SK-N-SH treated with all-trans-retinoic acid at 6 μM for 48 hours (cell line): Measurements from ENCODE around the gene INPP4B.

ENCODE experiments used
- ATAC-seq: fragments of 200-7000 bp; cut with Tn5 transposase; 3 replicates; pipeline ENCODE4 v1.9.1; 2020; ENCODE audit warnings: mild to moderate bottlenecking, moderate library complexity
- ARNTL ChIP-seq: fragments of 450-650 bp; formaldehyde crosslinking; IDR thresholded peaks from 2 replicates; pipeline ENCODE4 v1.5.0; 2020; ENCODE audit warnings: low read depth, mild to moderate bottlenecking, moderate library complexity, borderline replicate concordance
- BACH2 ChIP-seq: fragments of 250-450 bp; sonication (Bioruptor Pico); IDR thresholded peaks from 2 replicates; pipeline ENCODE4 v1.9.0; 2021; ENCODE audit warnings: mild to moderate bottlenecking, borderline replicate concordance
- CSDC2 ChIP-seq: fragments of 250-450 bp; sonication (Bioruptor Pico); IDR thresholded peaks from 2 replicates; pipeline ENCODE4 v1.5.0; 2020; ENCODE audit warnings: mild to moderate bottlenecking, moderate library complexity
- CSRNP3 ChIP-seq: fragments of 250-450 bp; sonication (Bioruptor Pico); IDR thresholded peaks from 2 replicates; pipeline ENCODE4 v1.5.1; 2021; ENCODE audit warnings: mild to moderate bottlenecking, moderate library complexity
- ESRRG ChIP-seq: fragments of 250-450 bp; sonication (Bioruptor Pico); IDR thresholded peaks from 2 replicates; pipeline ENCODE4 v1.6.1; 2021; ENCODE audit warnings: mild to moderate bottlenecking
- GLIS3 ChIP-seq: fragments of 250-450 bp; sonication (Bioruptor Pico); IDR thresholded peaks from 2 replicates; pipeline ENCODE4 v1.5.0; 2020; ENCODE audit warnings: mild to moderate bottlenecking, moderate library complexity
- ISL1 ChIP-seq: fragments of 250-450 bp; sonication (Bioruptor Pico); IDR thresholded peaks from 2 replicates; pipeline ENCODE4 v2.1.2; 2022; ENCODE audit warnings: mild to moderate bottlenecking, moderate library complexity
- OSR1 ChIP-seq: fragments of 250-450 bp; sonication (Bioruptor Pico); IDR thresholded peaks from 2 replicates; pipeline ENCODE4 v1.8.0; 2022; ENCODE audit warnings: moderate library complexity, mild to moderate bottlenecking, inconsistent platforms
- PATZ1 ChIP-seq: fragments of 250-450 bp; sonication (Bioruptor Pico); IDR thresholded peaks from 2 replicates; pipeline ENCODE4 v1.8.0; 2020; ENCODE audit warnings: mild to moderate bottlenecking, moderate library complexity, borderline replicate concordance
- POU6F1 ChIP-seq: fragments of 250-450 bp; sonication (Bioruptor Pico); IDR thresholded peaks from 2 replicates; pipeline ENCODE4 v1.8.0; 2021; ENCODE audit warnings: low read depth, mild to moderate bottlenecking, moderate library complexity, borderline replicate concordance
- RARB ChIP-seq: fragments of 250-450 bp; sonication (Bioruptor Pico); IDR thresholded peaks from 2 replicates; pipeline ENCODE4 v1.8.0; 2021; ENCODE audit warnings: mild to moderate bottlenecking, moderate library complexity
- SNAI2 ChIP-seq: fragments of 250-450 bp; sonication (Bioruptor Pico); IDR thresholded peaks from 2 replicates; pipeline ENCODE4 v1.5.0; 2020; ENCODE audit warnings: mild to moderate bottlenecking, moderate library complexity
- TCF4 ChIP-seq: fragments of 250-450 bp; sonication (Bioruptor Pico); IDR thresholded peaks from 2 replicates; pipeline ENCODE4 v1.8.0; 2021; ENCODE audit warnings: mild to moderate bottlenecking, moderate library complexity, borderline replicate concordance
- TOX ChIP-seq: fragments of 250-450 bp; sonication (Bioruptor Pico); IDR thresholded peaks from 2 replicates; pipeline ENCODE4 v1.8.0; 2021; ENCODE audit warnings: mild to moderate bottlenecking, moderate library complexity, borderline replicate concordance
- ZC3H10 ChIP-seq: fragments of 250-450 bp; sonication (Bioruptor Pico); IDR thresholded peaks from 2 replicates; pipeline ENCODE4 v1.5.1; 2021; ENCODE audit warnings: mild to moderate bottlenecking, moderate library complexity
- ZFP3 ChIP-seq: fragments of 250-450 bp; sonication (Bioruptor Pico); IDR thresholded peaks from 2 replicates; pipeline ENCODE4 v1.5.0; 2020; ENCODE audit warnings: mild to moderate bottlenecking, moderate library complexity
- ZNF565 ChIP-seq: fragments of 450-650 bp; formaldehyde crosslinking; conservative IDR thresholded peaks from 2 replicates; pipeline ENCODE4 v1.5.0; 2020; ENCODE audit warnings: low read depth, mild to moderate bottlenecking, moderate library complexity
- ZNF70 ChIP-seq: fragments of 450-650 bp; formaldehyde crosslinking; IDR thresholded peaks from 2 replicates; pipeline ENCODE4 v1.5.0; 2020; ENCODE audit warnings: mild to moderate bottlenecking, moderate library complexity
- ZNF8 ChIP-seq: fragments of 450-650 bp; formaldehyde crosslinking; IDR thresholded peaks from 2 replicates; pipeline ENCODE4 v1.5.0; 2020; ENCODE audit warnings: mild to moderate bottlenecking, moderate library complexity
- TF ChIP-seq, protein P1 (sequence below): fragments of 250-450 bp; sonication (Bioruptor Pico); IDR thresholded peaks from 2 replicates; pipeline ENCODE4 v1.5.1; 2020; ENCODE audit warnings: low read depth, mild to moderate bottlenecking, moderate library complexity
- TF ChIP-seq, protein P2 (sequence below): fragments of 250-450 bp; sonication (Bioruptor Pico); IDR thresholded peaks from 2 replicates; pipeline ENCODE4 v1.5.0; 2020; ENCODE audit warnings: mild to moderate bottlenecking, moderate library complexity

Gene INPP4B

DNA sequence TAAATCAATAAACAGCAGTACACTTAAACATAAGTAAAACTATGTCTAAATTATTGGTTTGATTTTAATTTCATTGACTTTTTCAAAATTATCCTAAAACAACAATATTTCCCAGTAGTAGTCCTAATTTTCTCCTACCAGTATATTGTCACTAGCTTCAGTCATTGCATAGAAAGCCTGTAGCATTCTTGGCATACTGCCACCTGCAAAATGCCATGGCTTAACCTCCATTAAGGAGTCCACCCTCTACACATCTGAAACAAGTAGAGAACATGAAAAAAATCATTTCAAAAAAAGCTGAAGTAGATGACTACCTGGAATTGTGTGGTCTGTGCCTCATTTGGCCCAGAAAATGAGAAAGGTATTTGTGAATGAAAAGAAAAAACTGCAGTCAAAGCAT is 348.5 kb downstream of the INPP4B start:
- no peak for ATAC-seq
- TF ChIP-seq, protein P1, sequence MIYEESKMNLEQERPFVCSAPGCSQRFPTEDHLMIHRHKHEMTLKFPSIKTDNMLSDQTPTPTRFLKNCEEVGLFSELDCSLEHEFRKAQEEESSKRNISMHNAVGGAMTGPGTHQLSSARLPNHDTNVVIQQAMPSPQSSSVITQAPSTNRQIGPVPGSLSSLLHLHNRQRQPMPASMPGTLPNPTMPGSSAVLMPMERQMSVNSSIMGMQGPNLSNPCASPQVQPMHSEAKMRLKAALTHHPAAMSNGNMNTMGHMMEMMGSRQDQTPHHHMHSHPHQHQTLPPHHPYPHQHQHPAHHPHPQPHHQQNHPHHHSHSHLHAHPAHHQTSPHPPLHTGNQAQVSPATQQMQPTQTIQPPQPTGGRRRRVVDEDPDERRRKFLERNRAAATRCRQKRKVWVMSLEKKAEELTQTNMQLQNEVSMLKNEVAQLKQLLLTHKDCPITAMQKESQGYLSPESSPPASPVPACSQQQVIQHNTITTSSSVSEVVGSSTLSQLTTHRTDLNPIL (CRISPR knock-in tag) = no peak
- no peak for TF ChIP-seq OSR1
- TF ChIP-seq RARB (CRISPR knock-in tag) = no peak
- TF ChIP-seq BACH2 (CRISPR knock-in tag) = no peak
- TF ChIP-seq ZNF8 = no peak
- no peak for TF ChIP-seq TCF4 (CRISPR knock-in tag)
- TF ChIP-seq POU6F1 (CRISPR knock-in tag) = no peak
- no peak for TF ChIP-seq SNAI2 (CRISPR knock-in tag)
- TF ChIP-seq ZNF70 = no peak
- no peak for TF ChIP-seq CSRNP3 (CRISPR knock-in tag)
- no peak for TF ChIP-seq ISL1 (CRISPR knock-in tag)
- TF ChIP-seq, protein P2, sequence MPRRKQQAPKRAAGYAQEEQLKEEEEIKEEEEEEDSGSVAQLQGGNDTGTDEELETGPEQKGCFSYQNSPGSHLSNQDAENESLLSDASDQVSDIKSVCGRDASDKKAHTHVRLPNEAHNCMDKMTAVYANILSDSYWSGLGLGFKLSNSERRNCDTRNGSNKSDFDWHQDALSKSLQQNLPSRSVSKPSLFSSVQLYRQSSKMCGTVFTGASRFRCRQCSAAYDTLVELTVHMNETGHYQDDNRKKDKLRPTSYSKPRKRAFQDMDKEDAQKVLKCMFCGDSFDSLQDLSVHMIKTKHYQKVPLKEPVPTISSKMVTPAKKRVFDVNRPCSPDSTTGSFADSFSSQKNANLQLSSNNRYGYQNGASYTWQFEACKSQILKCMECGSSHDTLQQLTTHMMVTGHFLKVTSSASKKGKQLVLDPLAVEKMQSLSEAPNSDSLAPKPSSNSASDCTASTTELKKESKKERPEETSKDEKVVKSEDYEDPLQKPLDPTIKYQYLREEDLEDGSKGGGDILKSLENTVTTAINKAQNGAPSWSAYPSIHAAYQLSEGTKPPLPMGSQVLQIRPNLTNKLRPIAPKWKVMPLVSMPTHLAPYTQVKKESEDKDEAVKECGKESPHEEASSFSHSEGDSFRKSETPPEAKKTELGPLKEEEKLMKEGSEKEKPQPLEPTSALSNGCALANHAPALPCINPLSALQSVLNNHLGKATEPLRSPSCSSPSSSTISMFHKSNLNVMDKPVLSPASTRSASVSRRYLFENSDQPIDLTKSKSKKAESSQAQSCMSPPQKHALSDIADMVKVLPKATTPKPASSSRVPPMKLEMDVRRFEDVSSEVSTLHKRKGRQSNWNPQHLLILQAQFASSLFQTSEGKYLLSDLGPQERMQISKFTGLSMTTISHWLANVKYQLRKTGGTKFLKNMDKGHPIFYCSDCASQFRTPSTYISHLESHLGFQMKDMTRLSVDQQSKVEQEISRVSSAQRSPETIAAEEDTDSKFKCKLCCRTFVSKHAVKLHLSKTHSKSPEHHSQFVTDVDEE (CRISPR knock-in tag) = no peak
- TF ChIP-seq ARNTL = no peak

- TF ChIP-seq PATZ1 (no peak), SNAI2 (CRISPR knock-in tag) (no peak)
- no peak for ATAC-seq
Measured at GRCh38 chr4:142493255-142494110, 352.6 kb downstream of the INPP4B start.

DNA sequence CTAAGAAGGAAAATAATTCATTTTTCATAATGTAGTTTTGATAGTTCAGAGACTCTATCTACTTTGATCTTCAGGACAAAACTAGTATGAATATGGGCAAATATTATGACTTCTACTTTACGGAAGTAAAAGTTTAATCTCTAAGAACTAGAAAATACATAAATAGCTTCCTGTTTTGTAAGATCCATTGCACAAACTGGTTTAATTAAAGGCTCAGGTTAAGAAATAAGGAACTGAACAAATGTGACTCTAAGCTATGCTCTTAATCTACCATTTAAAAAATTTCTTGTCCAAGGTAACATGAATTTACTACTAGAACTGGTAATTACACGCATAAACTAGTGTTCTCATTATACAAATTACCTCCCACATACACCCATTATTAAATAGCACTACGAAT is 360.6 kb downstream of the INPP4B start:
- TF ChIP-seq PATZ1 (no peak), ZNF70 (no peak), ZFP3 (CRISPR knock-in tag) (no peak), OSR1 (no peak), ISL1 (CRISPR knock-in tag) (no peak), GLIS3 (CRISPR knock-in tag) (no peak), ZNF565 (CRISPR knock-in tag) (no peak), CSDC2 (CRISPR knock-in tag) (no peak), CSRNP3 (CRISPR knock-in tag) (no peak), ESRRG (CRISPR knock-in tag) (no peak), BACH2 (CRISPR knock-in tag) (no peak), TOX (CRISPR knock-in tag) (no peak), SNAI2 (CRISPR knock-in tag) (no peak), TCF4 (CRISPR knock-in tag) (no peak), ZC3H10 (CRISPR knock-in tag) (no peak), ZNF8 (no peak)
- TF ChIP-seq, protein P1 (CRISPR knock-in tag) = no peak
- ATAC-seq = no peak
